ENCODE results near the gene TARBP1. TPM values are rescaled to one million over a fixed set of nuclear protein-coding genes. Genes with fewer than 3 reads are reported as not detected.

The TARBP1 gene
- total RNA-seq, 4 donors from 2014 or later, result 13.2 to 39.2 (median 27.6) TPM

DNA sequence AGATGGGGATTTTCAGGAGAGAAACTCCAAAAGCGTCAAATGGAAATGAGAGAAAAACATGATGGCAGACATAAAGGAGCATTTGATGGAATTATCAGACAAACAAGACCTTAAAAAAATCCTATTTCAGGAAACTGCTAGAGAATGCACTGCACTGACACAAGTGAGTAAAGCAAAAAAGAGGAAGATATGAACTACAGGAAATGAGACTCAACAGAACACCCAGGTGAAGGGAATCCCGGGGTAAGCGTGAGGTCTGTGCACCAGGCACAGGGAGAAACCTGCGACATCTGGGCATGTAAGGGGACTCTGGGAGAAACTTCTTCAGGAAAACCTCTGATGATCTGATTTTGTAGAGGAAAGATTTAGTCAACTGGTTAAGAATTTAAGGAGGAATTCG is 2.8 kb downstream of the TARBP1 start:
- WGBS, 2 donors, result 64 to 74% methylated on average over 5 of the region's 5 CpGs
- H3K36me3 ChIP-seq, result peaks cover 0 to 2% (median 0%) of the 10 kb centered on the region in 3 donors
- TF ChIP-seq, protein P1, sequence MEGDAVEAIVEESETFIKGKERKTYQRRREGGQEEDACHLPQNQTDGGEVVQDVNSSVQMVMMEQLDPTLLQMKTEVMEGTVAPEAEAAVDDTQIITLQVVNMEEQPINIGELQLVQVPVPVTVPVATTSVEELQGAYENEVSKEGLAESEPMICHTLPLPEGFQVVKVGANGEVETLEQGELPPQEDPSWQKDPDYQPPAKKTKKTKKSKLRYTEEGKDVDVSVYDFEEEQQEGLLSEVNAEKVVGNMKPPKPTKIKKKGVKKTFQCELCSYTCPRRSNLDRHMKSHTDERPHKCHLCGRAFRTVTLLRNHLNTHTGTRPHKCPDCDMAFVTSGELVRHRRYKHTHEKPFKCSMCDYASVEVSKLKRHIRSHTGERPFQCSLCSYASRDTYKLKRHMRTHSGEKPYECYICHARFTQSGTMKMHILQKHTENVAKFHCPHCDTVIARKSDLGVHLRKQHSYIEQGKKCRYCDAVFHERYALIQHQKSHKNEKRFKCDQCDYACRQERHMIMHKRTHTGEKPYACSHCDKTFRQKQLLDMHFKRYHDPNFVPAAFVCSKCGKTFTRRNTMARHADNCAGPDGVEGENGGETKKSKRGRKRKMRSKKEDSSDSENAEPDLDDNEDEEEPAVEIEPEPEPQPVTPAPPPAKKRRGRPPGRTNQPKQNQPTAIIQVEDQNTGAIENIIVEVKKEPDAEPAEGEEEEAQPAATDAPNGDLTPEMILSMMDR (IDR thresholded peaks at IDR 0.05), result no peak
- no peaks in the 10 kb centered on the region for H3K9me3 ChIP-seq
- no peak for DNase-seq
- H3K27ac ChIP-seq, result no peak overlapping the region
- H3K27me3 ChIP-seq, result no peaks in the 10 kb centered on the region
- H3K4me1 ChIP-seq, result peaks cover 0 to 33% (median 0%) of the 10 kb centered on the region in 3 donors
- intact Hi-C loops (cut with DNase I), result no loop called here
- no peak overlapping the region for H3K4me3 ChIP-seq

GRCh38 chr1:234475167-234475793 is 3.7 kb downstream of the TARBP1 start:
- DNase-seq, result no peak
- no peak overlapping the region for H3K4me3 ChIP-seq
- TF ChIP-seq POLR2A (IDR thresholded peaks at IDR 0.05), result no peak
- TF ChIP-seq, protein P1 (IDR thresholded peaks at IDR 0.05), result no peak
- H3K4me1 ChIP-seq, result peaks cover 0 to 33% (median 0%) of the 10 kb centered on the region in 3 donors
- no peaks in the 10 kb centered on the region for H3K9me3 ChIP-seq
- no peaks in the 10 kb centered on the region for H3K27me3 ChIP-seq
- no peak overlapping the region for H3K27ac ChIP-seq
- intact Hi-C loops (cut with DNase I), result no loop called here
- H3K36me3 ChIP-seq, result peaks cover 0 to 10% (median 0%) of the 10 kb centered on the region in 3 donors
- 67 to 98% methylated on average over 8 to 11 of the region's 12 CpGs for WGBS, 2 donors

DNA sequence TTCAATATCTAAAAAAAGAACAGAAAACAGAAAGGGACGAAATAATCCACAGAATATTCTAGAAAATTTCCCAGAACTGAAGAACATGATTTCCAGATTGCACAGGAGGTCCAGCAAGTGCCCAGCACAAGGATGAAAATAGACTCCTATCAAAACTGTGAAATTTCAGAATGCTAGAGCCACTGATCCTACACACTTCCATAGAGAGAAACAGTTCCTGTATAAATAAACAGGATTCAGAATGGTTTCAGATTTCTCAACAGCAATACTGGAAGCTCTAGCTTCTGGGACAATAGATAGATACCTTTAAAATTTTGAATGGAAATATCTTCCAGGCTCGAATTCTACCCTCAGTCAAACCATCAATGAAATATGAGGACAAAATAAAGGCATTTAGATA is 4.6 kb downstream of the TARBP1 start:
- TF ChIP-seq, protein P1 (IDR thresholded peaks at IDR 0.05), result no peak
- TF ChIP-seq POLR2A (IDR thresholded peaks at IDR 0.05), result no peak
- Histone ChIP-seq H3K27me3 (no peaks in the 10 kb centered on the region), H3K9me3 (no peaks in the 10 kb centered on the region), H3K4me3 (no peak overlapping the region), H3K36me3 (peaks cover 0 to 19% (median 0%) of the 10 kb centered on the region in 3 donors), H3K27ac (no peak overlapping the region), H3K4me1 (peaks cover 0 to 30% (median 0%) of the 10 kb centered on the region in 3 donors)
- intact Hi-C loops (cut with DNase I), result no loop called here
- 59 to 70% methylated on average over 2 of the region's 2 CpGs for WGBS, 2 donors
- no peak for DNase-seq

GRCh38 chr1:234473118-234473517 is 5.9 kb downstream of the TARBP1 start:
- WGBS, 2 donors, result 71 to 77% methylated on average over 3 of the region's 3 CpGs

DNA sequence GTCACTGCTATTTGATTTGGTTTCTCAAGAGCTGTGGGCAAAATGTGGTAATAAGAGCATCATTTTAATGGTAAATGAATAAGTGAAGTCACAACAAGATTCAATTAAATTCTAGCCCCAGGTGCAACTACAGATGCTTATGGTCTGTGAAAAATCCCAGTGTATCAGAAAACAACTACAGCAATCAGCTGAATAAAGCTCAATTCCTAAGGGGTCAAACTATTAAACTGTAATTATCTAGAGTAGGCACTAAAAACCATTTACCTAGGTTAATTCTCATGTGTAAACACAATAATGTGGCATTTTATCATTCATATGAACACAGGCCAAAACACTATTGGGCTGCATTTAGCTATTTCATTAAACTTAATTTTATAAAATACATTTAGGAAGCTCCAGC is 9.6 kb downstream of the TARBP1 start:
- intact Hi-C loops (cut with DNase I), result no loop called here
- Histone ChIP-seq H3K4me3 (no peak overlapping the region), H3K27ac (no peak overlapping the region), H3K9me3 (no peaks in the 10 kb centered on the region), H3K4me1 (peaks cover 0 to 5% (median 0%) of the 10 kb centered on the region in 3 donors), H3K36me3 (peaks cover 0 to 55% (median 0%) of the 10 kb centered on the region in 3 donors), H3K27me3 (no peaks in the 10 kb centered on the region)
- no peak for DNase-seq
- TF ChIP-seq, protein P1 (IDR thresholded peaks at IDR 0.05), result no peak

More at GRCh38 chr1:234473118-234473517, 5.9 kb downstream of the TARBP1 start:
- Histone ChIP-seq H3K27me3 (no peaks in the 10 kb centered on the region), H3K27ac (no peak overlapping the region), H3K4me3 (no peak overlapping the region), H3K9me3 (no peaks in the 10 kb centered on the region), H3K36me3 (peaks cover 0 to 23% (median 0%) of the 10 kb centered on the region in 3 donors), H3K4me1 (peaks cover 0 to 25% (median 0%) of the 10 kb centered on the region in 3 donors)
- no peak for TF ChIP-seq POLR2A (IDR thresholded peaks at IDR 0.05)
- TF ChIP-seq, protein P1 (IDR thresholded peaks at IDR 0.05), result no peak
- intact Hi-C loops (cut with DNase I), result no loop called here
- no peak for DNase-seq

Data from esophagus squamous epithelium (tissue), 5 donors.